ENCODE measurements around the gene GNG3. TPM values are rescaled to one million over a fixed set of nuclear protein-coding genes. Genes with fewer than 3 reads are reported as not detected.
"Not testable (repeated sequence)": the region's sequence is repeated elsewhere in the genome, so short reads cannot be mapped to it uniquely, and the experiment has no call there.

GNG3 gene
- polyA plus RNA-seq, 3 donors: 0.23 TPM; not detected in 2

DNA sequence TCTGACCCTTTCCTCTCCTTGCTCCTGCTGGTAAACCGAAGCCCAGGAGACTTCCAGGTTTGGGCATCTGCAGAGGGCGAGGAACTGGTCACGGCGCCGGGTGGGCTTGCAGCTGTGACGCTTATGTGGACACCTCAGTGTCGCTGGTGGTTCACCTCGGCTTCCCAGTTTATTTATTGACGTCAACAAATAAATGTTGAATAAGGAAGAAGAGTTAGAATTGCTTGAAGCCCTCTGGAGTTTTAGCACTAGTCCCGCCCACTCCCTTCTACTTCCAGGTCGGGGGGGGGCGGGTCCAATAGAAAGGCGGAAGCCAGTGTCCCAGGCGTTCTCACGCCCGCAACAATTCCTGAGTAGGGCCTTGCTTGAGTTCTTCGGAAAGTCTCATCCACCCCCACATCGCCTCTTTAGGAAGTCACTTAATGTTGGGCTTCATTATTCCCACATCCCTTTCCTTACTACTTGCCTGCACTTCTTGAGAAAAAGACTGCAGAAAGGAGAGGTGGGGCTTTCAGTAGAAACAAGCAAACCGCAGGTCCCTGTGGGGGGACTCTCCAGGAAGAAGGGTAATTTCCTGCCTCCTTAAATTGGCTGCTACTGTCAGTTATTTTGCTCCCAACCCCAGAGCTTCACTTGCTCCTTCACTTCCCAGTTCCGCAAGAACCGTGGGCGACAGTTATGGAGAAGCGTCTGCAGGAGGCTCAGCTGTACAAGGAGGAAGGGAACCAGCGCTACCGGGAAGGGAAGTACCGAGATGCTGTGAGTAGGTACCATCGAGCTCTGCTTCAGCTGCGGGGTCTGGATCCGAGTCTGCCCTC is 20.9 kb downstream of the GNG3 start, which contains the start of gene TTC9C:
Gene TTC9C, plus strand, starts transcription at position 316 of the 818 bp plus-strand sequence. Its CDS starts 363 bp downstream, at position 679.
- Mint-ChIP-seq H3K27me3 (ENCODE audit: low read depth in 3 of 3) (no peaks in the 10 kb centered on the region), H3K4me1 (peaks cover 47% of the 10 kb centered on the region), H3K36me3 (peaks cover 22 to 37% of the 10 kb centered on the region in 2 donors), H3K27ac (peak within 1 kb of the TSS; percentile 94 to 98 (median 98)), H3K9me3 (peaks cover 0 to 3% (median 0%) of the 10 kb centered on the region in 7 donors), H3K4me3 (peak within 1 kb of the TSS; percentile 91 to 98)
- peak within 1 kb of the TSS; percentile 91 for H3K9ac ChIP-seq (ENCODE audit: insufficient read depth, low read length, poor library complexity, severe bottlenecking)
- H3K36me3 ChIP-seq (replicated peaks in 1 of 2; ENCODE audit: control insufficient read depth in 1 of 2, insufficient read depth in 2 of 2, low read length in 2 of 2): peaks cover 22 to 26% of the 10 kb centered on the region in 2 donors
- H2AFZ ChIP-seq (ENCODE audit: insufficient read depth, low read depth, low read length, poor library complexity, severe bottlenecking): peak within 1 kb of the TSS; percentile 90
- H3K79me2 ChIP-seq (ENCODE audit: insufficient read depth, low read length): peaks cover 81% of the 10 kb centered on the region
- peak within 1 kb of the TSS; percentile 100 for H3K4me2 ChIP-seq (replicated peaks; ENCODE audit: extremely low read depth, low read length, poor library complexity, severe bottlenecking)
- H3K4me3 ChIP-seq (replicated peaks in 1 of 3; ENCODE audit: low read depth in 2 of 3, low read length in 3 of 3): peak within 1 kb of the TSS; percentile 84 to 97 (median 91)
- H3K9me3 ChIP-seq (replicated peaks in 1 of 2; ENCODE audit: control insufficient read depth in 1 of 2, insufficient read depth in 1 of 2, low read length in 2 of 2): no peaks in the 10 kb centered on the region
- H3K4me1 ChIP-seq (ENCODE audit: control insufficient read depth in 1 of 2, insufficient read depth in 2 of 2, low read length in 2 of 2): peaks cover 36 to 45% of the 10 kb centered on the region in 2 donors
- H3K27ac ChIP-seq (ENCODE audit: low read depth in 1 of 2, low read length in 2 of 2): peak within 1 kb of the TSS; percentile 88 to 91
- DNase-seq: peak; percentile 74 to 87 (median 86)
- TF ChIP-seq, protein P1, sequence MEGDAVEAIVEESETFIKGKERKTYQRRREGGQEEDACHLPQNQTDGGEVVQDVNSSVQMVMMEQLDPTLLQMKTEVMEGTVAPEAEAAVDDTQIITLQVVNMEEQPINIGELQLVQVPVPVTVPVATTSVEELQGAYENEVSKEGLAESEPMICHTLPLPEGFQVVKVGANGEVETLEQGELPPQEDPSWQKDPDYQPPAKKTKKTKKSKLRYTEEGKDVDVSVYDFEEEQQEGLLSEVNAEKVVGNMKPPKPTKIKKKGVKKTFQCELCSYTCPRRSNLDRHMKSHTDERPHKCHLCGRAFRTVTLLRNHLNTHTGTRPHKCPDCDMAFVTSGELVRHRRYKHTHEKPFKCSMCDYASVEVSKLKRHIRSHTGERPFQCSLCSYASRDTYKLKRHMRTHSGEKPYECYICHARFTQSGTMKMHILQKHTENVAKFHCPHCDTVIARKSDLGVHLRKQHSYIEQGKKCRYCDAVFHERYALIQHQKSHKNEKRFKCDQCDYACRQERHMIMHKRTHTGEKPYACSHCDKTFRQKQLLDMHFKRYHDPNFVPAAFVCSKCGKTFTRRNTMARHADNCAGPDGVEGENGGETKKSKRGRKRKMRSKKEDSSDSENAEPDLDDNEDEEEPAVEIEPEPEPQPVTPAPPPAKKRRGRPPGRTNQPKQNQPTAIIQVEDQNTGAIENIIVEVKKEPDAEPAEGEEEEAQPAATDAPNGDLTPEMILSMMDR (IDR thresholded peaks at IDR 0.05): no peak
- 0% methylated on average over 10 of the region's 29 CpGs for WGBS (ENCODE audit: insufficient coverage)
- intact Hi-C loops (cut with micrococcal nuclease): loop anchor here (5.0 kb wide), 1 partner anchor 44 kb away; the partner anchor contains the start of gene TAF6L (in 2 of the 2)
- H4K20me1 ChIP-seq (ENCODE audit: insufficient read depth, low read length): peaks cover 47% of the 10 kb centered on the region
- no peaks in the 10 kb centered on the region for H3K27me3 ChIP-seq (ENCODE audit: control insufficient read depth in 2 of 2, insufficient read depth in 2 of 2, low read length in 2 of 2)

DNA sequence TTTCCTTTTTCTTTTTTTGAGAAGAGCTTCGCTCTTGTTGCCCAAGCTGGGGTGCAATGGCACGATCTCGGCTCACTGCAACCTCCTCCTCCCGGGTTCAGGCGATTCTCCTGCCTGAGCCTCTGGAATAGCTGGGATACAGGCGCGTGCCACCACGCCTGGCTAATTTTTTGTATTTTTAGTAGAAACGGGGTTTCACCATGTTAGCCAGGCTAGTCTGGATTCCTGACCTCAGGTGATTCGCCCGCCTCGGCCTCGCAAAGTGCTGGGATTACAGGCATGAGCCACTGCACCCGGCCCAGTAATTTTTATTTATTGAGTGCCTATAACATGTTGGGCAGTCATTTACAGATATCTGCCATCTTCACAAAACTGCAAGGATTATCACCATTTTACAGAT is 22.6 kb downstream of the GNG3 start:
- H3K9ac ChIP-seq (ENCODE audit: insufficient read depth, low read length, poor library complexity, severe bottlenecking); H3K4me3 ChIP-seq (replicated peaks in 1 of 3; ENCODE audit: low read depth in 2 of 3, low read length in 3 of 3); H3K9me3 Mint-ChIP-seq; DNase-seq; H3K9me3 ChIP-seq (replicated peaks in 1 of 2; ENCODE audit: control insufficient read depth in 1 of 2, insufficient read depth in 1 of 2, low read length in 2 of 2); H3K27ac Mint-ChIP-seq; intact Hi-C loops (cut with micrococcal nuclease); H2AFZ ChIP-seq (ENCODE audit: insufficient read depth, low read depth, low read length, poor library complexity, severe bottlenecking); H3K4me2 ChIP-seq (replicated peaks; ENCODE audit: extremely low read depth, low read length, poor library complexity, severe bottlenecking); H3K27me3 ChIP-seq (ENCODE audit: control insufficient read depth in 2 of 2, insufficient read depth in 2 of 2, low read length in 2 of 2); H3K27me3 Mint-ChIP-seq (ENCODE audit: low read depth in 3 of 3): not testable (repeated sequence)
- 99% methylated on average over 10 of the region's 14 CpGs for WGBS (ENCODE audit: insufficient coverage)
- Histone ChIP-seq H3K79me2 (ENCODE audit: insufficient read depth, low read length) (peaks cover 75% of the 10 kb centered on the region), H3K4me1 (ENCODE audit: control insufficient read depth in 1 of 2, insufficient read depth in 2 of 2, low read length in 2 of 2) (peaks cover 28 to 34% of the 10 kb centered on the region in 2 donors), H3K36me3 (replicated peaks in 1 of 2; ENCODE audit: control insufficient read depth in 1 of 2, insufficient read depth in 2 of 2, low read length in 2 of 2) (peaks cover 18 to 28% of the 10 kb centered on the region in 2 donors), H4K20me1 (ENCODE audit: insufficient read depth, low read length) (peaks cover 30% of the 10 kb centered on the region), H3K27ac (ENCODE audit: low read depth in 1 of 2, low read length in 2 of 2) (peak overlapping the region; percentile 5 to 88)
- Mint-ChIP-seq H3K4me1 (peaks cover 35% of the 10 kb centered on the region), H3K36me3 (peaks cover 17 to 39% of the 10 kb centered on the region in 2 donors), H3K4me3 (peak overlapping the region in 1 of 2 donors; percentile 24)
